ENCODE results near the gene ZDHHC4.

DNA sequence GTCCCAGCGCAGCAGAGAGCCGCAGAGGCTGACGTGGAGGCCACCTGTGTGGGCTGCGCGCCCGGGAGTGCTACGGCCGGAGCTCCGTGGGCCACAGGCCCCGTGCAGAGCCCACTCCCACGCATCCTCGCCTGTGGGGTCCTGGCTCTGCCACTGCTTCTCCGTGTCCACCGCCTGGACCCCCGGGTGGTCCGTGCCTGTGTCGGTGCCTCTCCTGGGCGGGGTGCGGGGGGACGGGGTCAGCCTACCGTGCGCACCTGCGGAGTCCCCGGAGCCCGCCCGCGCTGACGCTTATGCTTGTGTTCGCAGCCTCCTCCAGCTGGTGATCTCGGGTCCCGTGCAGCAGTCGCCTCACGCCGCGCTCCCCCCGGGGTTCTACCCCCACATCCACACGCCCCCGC, 30.4 kb downstream of the ZDHHC4 start:
- TF ChIP-seq EZH2 (IDR thresholded peaks at IDR 0.05; ENCODE audit: borderline replicate concordance, low read depth, low read length) (no peak), POLR2AphosphoS5 (IDR thresholded peaks at IDR 0.05; ENCODE audit: control insufficient read depth, insufficient read depth, low read depth, low read length) (no peak), ZEB2 (IDR thresholded peaks at IDR 0.05) (no peak), RCOR1 (IDR thresholded peaks at IDR 0.05; ENCODE audit: borderline replicate concordance in 1 of 2, low read depth in 2 of 2, low read length in 2 of 2) (no peak), ZNF121 (CRISPR knock-in tag; conservative IDR thresholded peaks at IDR 0.05) (no peak), ZNF830 (CRISPR knock-in tag; IDR thresholded peaks at IDR 0.05) (no peak), PHF21A (IDR thresholded peaks at IDR 0.05; ENCODE audit: borderline replicate concordance, low read depth) (no peak), CXXC5 (CRISPR knock-in tag; IDR thresholded peaks at IDR 0.05) (no peak), CHD2 (IDR thresholded peaks at IDR 0.05; ENCODE audit: low read depth, low read length) (no peak), ELF4 (CRISPR knock-in tag; IDR thresholded peaks at IDR 0.05) (no peak)
